ENCODE results near the gene TSSK2. TPM values are rescaled to one million over a fixed set of nuclear protein-coding genes. Genes with fewer than 3 reads are reported as not detected.

The TSSK2 gene
- total RNA-seq, 1 experiment from 2014 or later = not detected

GRCh38 chr22:19169002-19169946, 38.2 kb downstream of the TSSK2 start:
- DNase-seq (ENCODE audit: low spot score) = no peak

DNA sequence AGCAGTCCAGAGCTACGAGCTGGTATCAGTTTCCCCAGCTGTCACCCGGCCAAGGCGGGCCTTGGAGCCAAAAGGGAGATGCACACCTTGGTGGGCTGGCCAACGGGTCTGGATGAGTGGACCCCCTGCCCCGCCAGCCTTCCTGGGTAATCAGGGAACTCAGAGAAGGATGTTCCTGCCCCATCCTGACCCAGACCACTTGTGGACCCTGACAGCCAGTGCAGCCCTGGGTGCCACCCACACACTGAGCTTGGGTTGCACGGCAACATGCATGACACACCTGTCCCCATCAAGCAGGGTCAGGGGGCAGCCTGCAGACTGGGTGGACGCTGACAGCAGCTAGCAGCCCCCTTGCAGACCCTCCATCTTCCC, 38.8 kb downstream of the TSSK2 start:
- DNase-seq (ENCODE audit: low spot score) = no peak

GRCh38 chr22:19172213-19173046, 41.3 kb downstream of the TSSK2 start:
- no peak for DNase-seq (ENCODE audit: low spot score)

GRCh38 chr22:19173047-19174035, 42.2 kb downstream of the TSSK2 start:
- no peak for DNase-seq (ENCODE audit: low spot score)

GRCh38 chr22:19174106-19175025, 43.3 kb downstream of the TSSK2 start:
- no peak for DNase-seq (ENCODE audit: low spot score)

GRCh38 chr22:19175026-19175601, 44.0 kb downstream of the TSSK2 start:
- no peak for DNase-seq (ENCODE audit: low spot score)

GRCh38 chr22:19175602-19176174, 44.6 kb downstream of the TSSK2 start:
- no peak for DNase-seq (ENCODE audit: low spot score)

DNA sequence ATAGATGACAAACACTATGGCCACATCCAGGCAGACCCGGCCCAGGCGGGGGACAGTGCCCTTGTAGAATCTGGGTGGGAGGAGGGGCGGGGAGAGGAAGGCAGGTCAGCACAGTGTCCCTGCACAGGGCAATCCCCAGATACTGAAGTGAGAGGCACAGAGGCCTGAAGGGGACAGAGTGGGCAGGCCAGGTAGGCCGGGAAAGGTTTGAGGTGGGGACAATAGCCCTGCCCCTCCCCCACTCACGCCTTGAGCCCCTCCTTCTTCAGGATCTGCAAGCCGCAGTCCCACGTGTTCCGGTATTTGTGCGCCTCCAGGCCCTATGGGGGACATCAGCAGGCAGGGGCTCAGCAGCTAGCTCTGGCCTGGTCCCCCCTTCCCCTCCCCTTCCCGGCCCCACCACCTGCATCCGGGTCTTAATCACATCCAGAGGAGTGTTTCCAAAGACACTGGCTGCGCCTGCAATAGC, 45.1 kb downstream of the TSSK2 start:
- no peak for DNase-seq (ENCODE audit: low spot score)

DNA sequence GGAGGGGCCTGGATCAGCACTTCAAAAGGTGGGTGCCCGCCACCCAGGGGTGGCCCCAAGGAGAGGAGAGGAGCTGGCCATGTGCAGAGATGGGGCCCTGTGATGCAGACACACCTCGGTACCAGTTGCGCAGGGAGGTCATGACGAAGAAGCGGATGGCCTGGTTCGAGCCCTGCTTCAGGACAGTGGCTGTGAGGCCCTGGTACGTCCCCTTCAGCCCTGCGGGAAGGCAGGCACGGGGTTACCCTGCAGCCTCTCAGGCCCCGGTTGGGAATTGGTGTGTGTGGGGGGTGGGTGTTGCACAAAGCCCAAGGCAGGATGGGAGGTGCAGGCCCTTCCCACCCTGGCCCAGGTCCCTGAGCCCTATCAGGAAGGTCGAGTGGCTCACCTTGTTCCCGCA, 45.6 kb downstream of the TSSK2 start:
- DNase-seq (ENCODE audit: low spot score) = no peak

GRCh38 chr22:19177164-19178064, 46.3 kb downstream of the TSSK2 start:
- no peak for DNase-seq (ENCODE audit: low spot score)

DNA sequence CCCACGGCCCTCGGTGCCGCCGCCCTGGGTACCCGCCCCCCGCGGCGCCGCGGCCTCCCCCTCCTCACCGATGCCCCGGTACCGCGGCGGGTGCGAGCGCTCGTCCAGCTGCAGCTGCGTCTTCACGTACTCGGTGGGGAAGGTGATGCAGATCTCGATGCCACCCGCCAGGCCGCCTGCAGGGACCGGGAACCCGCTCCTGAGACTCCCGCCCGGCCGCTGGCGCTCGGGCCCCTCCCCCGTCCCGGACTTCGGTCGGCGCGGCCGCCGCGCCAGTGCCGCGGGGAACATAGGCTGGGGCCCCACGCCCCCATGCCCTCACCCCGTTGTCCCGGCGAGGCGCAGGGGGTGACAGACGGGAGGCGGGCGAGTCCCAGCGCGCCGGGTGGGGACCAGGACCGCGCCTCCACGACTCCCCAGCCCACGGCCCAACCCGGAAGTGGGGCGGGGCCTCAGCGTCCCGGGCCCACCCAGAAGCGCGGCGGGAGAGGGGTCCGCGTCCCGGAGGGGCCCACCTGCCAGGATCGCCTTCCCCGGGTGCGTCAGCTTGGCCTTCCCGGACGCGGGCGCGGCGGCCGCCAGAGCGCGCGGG, 47.1 kb downstream of the TSSK2 start:
- DNase-seq (ENCODE audit: low spot score) = no peak

GRCh38 chr22:19178657-19179496, 47.8 kb downstream of the TSSK2 start, which contains the start of gene SLC25A1:
Gene SLC25A1 (minus strand): TSS chr22:19178736. CDS start chr22:19178673, 63 bp downstream.
- peak; percentile 48 for DNase-seq (ENCODE audit: low spot score)

- DNase-seq (ENCODE audit: low spot score) = peak; percentile 60
Observed at GRCh38 chr22:19179497-19180048, 48.5 kb downstream of the TSSK2 start.

- no peak for DNase-seq (ENCODE audit: low spot score)
Observed at GRCh38 chr22:19180234-19180633, 49.1 kb downstream of the TSSK2 start.

DNA sequence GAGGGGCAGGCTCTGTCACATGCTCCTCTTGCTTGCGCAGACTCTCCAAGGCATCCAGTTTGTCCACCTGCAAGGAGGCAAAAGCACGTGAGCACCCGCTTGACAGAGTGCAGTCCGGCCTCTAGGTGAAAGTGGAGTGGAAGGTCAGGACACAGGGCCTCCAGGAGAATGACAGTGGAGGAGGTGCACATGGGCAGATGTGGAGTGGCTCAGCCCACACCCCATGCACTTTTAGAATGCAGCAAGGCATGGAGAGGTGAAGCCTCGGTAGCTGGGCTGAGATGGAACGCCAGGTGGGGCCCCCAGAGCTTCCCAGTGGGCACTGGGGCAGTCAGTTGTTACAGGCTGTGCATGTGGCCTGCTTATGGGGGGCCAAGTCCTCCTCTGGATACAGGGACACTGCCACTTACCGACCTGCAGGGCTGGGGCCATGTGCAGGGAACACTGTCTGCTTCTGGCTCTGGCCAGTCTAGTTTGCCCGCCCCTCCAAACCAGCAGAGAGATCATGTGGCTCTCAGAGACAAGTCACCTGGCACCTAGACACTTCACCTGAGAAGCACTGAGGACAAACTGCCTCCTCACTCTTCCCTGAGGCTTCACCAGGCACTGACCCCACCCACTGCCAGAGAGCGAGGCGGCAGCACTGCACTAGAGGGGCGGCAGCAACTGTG, 49.8 kb downstream of the TSSK2 start:
- no peak for DNase-seq (ENCODE audit: low spot score)

All from H4 (cell line).